NCI-H2107 treated with DMSO at 0.1 percent for 48 hours (cell line): ENCODE data around the gene RC3H1.
"Not testable (repeated sequence)": the region's sequence is repeated elsewhere in the genome, so short reads cannot be mapped to it uniquely, and the experiment has no call there.

Experiments
- DNase-seq: peaks from one replicate; lab custom pipeline; 2025; ENCODE audit not compliant: unreplicated experiment; lab: John Stamatoyannopoulos, UW

RC3H1 gene, protein sequence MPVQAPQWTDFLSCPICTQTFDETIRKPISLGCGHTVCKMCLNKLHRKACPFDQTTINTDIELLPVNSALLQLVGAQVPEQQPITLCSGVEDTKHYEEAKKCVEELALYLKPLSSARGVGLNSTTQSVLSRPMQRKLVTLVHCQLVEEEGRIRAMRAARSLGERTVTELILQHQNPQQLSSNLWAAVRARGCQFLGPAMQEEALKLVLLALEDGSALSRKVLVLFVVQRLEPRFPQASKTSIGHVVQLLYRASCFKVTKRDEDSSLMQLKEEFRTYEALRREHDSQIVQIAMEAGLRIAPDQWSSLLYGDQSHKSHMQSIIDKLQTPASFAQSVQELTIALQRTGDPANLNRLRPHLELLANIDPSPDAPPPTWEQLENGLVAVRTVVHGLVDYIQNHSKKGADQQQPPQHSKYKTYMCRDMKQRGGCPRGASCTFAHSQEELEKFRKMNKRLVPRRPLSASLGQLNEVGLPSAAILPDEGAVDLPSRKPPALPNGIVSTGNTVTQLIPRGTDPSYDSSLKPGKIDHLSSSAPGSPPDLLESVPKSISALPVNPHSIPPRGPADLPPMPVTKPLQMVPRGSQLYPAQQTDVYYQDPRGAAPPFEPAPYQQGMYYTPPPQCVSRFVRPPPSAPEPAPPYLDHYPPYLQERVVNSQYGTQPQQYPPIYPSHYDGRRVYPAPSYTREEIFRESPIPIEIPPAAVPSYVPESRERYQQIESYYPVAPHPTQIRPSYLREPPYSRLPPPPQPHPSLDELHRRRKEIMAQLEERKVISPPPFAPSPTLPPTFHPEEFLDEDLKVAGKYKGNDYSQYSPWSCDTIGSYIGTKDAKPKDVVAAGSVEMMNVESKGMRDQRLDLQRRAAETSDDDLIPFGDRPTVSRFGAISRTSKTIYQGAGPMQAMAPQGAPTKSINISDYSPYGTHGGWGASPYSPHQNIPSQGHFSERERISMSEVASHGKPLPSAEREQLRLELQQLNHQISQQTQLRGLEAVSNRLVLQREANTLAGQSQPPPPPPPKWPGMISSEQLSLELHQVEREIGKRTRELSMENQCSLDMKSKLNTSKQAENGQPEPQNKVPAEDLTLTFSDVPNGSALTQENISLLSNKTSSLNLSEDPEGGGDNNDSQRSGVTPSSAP

GRCh38 chr1:174022080-174022975, at the start of gene RC3H1:
RC3H1 (minus strand) TSS chr1:174022357; CDS start chr1:173992985, 29,372 bp downstream.
- peak; percentile 71 for DNase-seq

GRCh38 chr1:174070614-174071013, 48.5 kb upstream of the RC3H1 start:
- no peak for DNase-seq

DNA sequence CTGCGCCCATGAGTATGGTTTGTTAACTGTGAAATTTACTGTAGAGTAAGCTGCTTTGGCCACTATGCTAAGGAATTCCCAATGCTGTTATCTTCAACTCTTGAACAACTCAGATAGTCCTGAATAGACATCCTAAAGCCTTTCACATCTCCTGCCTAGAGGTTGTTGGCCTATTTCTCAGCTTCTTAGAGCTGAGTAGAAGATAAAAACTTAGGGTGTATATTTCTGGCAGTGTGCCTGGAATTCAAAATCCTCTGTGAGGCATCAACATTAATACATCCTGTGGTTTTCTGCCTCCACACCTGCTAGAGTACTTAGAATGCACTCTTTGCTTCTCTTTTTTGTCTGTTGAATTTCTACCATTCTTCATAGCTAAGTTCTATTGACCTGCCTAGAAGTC, 45.8 kb upstream of the RC3H1 start:
- peak; percentile 62 for DNase-seq

- no peak for DNase-seq
Measured at GRCh38 chr1:174060090-174060489, 37.9 kb upstream of the RC3H1 start.

- no peak for DNase-seq
Measured at GRCh38 chr1:174058624-174059023, 36.5 kb upstream of the RC3H1 start.

- not testable (repeated sequence) for DNase-seq
Measured at GRCh38 chr1:174056609-174057008, 34.5 kb upstream of the RC3H1 start.

DNA sequence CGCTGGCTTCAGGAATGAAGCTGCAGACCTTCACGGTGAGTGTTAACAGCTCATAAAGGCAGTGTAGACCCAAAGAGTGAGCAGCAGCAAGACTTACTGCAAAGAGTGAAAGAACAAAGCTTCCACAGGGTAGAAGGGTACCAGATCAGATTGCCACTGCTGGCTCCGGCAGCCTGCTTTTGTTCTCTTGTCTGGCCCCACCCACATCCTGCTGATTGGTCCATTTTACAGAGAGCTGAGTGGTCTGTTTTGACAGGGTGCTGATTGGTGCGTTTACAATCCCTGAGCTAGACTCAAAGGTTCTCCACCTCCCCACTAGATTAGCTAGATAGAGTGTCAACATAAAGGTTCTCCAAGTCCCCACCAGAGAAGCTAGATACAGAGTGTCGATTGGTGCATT, 33.6 kb upstream of the RC3H1 start:
- not testable (repeated sequence) for DNase-seq

DNA sequence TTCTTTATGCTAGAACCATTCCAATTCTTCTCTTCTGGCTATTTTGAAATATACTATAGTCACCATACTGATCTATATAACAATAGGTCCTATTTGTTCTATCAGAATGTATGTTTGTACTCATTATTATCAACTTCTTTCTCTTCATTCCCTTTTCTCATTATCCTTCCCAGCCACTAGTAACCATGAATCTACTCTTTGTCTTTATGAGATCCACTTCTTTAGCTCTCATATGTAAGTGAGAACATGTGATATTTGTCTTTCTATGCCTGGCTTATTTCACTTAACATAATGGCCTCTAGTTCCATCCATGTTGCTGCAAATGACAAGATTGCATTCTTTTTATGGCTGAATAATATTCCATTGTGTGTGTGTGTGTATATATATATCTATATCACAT, 31.7 kb upstream of the RC3H1 start:
- DNase-seq: no peak

DNA sequence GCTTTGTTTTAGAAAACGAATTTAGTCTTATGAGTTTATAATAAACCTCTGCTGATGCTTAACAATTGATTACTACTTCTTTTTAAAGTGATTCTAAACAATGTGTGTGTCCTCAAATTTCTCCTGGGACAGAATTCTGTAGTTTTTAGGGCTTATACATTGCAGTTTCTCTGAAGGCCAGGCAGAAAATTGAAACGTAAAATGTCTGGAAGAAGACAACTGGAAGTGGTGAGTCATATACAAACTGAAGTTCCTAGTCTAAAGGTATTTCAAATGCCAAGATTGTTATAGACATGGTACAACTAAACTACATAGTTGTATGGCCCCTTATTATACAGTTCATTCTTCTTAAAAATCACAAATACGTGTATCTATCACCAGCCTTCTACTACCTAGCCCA, 30.5 kb upstream of the RC3H1 start:
- no peak for DNase-seq

DNA sequence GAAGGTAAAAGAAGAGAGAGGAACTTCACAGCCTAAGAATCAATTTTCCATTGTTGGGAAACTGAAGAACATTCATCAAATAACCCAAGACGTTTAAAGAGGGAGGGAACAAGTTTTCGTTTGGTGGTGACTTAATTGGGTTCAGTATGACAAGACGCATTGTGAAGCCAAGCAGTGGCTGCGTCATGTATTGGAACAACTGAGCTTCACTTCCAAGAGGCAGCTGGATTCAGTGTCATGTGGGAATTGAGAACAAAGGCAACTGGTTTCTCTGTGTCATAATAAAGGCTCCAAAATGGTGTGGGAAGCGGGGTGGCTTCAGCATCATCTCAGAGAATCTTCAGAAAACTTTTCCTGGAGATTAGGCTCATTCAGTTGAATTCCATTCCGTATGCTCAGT, 29.8 kb upstream of the RC3H1 start:
- DNase-seq: peak; percentile 11

- no peak for DNase-seq
Measured at GRCh38 chr1:174049514-174049913, 27.4 kb upstream of the RC3H1 start.

GRCh38 chr1:174044418-174045222, 22.5 kb upstream of the RC3H1 start:
- DNase-seq: no peak

- not testable (repeated sequence) for DNase-seq
Measured at GRCh38 chr1:174042509-174042908, 20.4 kb upstream of the RC3H1 start.

- DNase-seq: no peak
Measured at GRCh38 chr1:174041369-174041768, 19.2 kb upstream of the RC3H1 start.

- peak; percentile 92 for DNase-seq
Measured at GRCh38 chr1:174040387-174040786, 18.2 kb upstream of the RC3H1 start.

GRCh38 chr1:174039027-174039426, 16.9 kb upstream of the RC3H1 start:
- DNase-seq: no peak

GRCh38 chr1:174036798-174037197, 14.6 kb upstream of the RC3H1 start:
- no peak for DNase-seq

- no peak for DNase-seq
Measured at GRCh38 chr1:174036204-174036603, 14.0 kb upstream of the RC3H1 start.

- DNase-seq: no peak
Measured at GRCh38 chr1:174032671-174033222, 10.6 kb upstream of the RC3H1 start.
